NCI-H2107 (cell line): Measurements from ENCODE around the gene NGDN.
A peak's percentile ranks its signal among the peaks of the same experiment; 100 is the strongest.
"Not testable (repeated sequence)": the region's sequence is repeated elsewhere in the genome, so short reads cannot be mapped to it uniquely, and the experiment has no call there.

Source experiments
- DNase-seq: peaks from one replicate; lab custom pipeline; 2025; lab: John Stamatoyannopoulos, UW

NGDN gene

GRCh38 chr14:23469127-23469905 lies at the start of gene NGDN:
TSS of gene NGDN (plus strand) at chr14:23469703. CDS start at chr14:23469716, 13 bp downstream.
- peak; percentile 100 for DNase-seq

DNA sequence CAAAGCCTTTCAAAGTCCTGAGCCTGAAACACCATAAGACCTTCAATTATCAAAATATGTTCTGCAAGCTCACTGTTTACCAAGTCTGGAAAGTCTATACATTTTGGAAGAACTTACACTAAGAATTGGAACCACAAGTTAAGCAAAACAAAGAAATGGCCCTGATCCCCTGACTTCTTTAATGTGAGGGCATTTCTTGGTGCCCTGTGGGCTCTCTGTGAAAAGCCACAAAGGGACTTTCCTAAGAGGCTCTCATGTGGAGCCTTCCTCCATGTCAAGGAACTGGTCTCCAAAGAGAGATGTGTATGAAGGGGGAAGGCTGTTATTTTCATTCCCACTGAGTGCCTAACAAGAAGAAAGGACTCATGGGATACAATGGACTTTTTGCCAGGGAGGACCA lies 47.9 kb upstream of the NGDN start:
- no peak for DNase-seq

- DNase-seq = no peak
Measured at GRCh38 chr14:23423657-23424056, 45.8 kb upstream of the NGDN start.

DNA sequence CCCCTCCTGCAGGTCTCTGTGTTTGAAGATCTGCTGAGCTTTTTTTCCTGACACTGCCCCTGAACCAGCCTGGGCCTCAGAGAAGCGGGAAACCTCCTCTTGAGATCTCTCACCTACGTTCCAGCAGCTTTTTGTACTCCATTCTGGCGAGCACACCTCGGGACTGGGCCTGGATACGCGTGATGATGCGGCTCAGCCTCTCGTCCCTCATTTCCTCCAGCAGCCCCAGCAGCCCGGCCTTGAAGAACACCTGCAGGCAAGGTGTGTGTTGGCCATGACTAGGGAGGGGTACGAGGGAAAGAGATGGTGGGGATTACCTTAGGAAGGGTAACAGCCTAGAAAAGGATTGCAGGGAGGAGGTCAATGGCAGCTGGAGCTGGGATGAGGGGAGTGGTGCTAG lies 44.3 kb upstream of the NGDN start:
- DNase-seq = no peak

DNA sequence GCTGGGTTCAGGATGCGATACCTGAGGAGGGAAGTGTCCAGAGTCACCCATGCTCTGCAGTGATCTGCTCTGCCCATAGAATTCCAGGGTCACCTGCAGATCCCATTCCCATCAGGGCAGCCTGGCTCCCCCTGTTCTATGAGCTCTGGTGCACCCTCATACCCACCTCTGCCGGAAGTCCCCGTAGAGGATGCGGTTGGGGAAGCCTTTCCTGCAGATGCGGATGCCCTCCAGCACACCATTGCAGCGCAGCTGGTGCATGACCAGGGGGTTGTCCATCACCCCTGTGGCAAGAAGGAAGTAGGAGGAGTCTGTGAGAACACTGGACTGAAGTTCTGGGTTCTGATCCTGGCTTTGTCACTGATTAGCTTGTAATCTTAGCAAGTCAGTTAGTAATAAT lies 43.7 kb upstream of the NGDN start:
- not testable (repeated sequence) for DNase-seq

GRCh38 chr14:23428686-23429495 lies 40.6 kb upstream of the NGDN start:
- no peak for DNase-seq

DNA sequence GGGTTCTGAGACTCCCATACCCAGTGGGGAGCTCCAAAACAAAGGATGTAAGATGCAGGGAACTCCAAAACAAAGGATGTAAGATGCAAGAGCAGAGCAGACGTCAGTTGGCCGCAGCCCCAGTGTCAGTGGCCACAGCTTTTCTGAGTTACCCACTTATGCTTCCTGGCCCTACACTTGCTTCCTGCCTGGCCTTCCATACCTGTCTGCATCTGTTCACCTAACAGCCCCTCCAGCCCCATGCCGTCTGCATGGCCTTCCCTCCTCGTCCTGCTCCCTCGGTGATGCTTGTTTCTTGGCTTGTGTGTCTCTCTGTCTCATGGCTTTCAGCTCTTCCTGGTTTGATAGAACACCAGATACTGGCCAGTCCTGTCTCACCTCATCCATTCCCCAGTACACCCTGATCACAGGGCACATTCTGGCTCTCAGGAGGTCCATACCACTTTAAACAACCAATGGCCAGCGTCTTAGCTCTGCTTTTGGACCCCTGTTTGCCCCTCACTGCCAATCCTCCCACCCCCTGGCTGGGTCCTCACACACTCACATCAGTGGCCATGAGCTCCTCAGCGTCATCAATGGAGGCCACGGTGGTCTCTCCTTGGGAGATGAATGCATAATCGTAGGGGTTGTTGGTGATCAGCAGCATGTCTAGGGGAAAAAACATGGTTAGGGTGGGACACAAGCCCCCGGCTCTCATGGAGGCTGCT lies 39.3 kb upstream of the NGDN start:
- DNase-seq = no peak

DNA sequence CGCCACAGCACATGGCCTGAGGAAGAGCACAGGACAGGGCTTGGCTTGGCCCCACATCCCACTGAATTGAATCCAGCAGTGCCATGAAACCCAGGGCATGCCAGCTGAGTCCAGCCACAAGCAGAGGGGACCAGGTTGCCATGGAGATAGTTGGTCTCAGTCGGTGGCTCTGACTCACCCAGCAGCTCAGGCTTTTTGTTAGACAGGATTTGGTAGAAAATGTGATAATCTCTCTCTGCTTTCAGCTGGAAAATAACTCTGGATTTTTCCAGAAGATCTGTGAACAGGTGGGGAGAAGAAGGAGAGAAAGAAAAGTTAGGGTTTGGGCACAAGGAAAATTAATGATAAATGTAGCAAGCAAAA lies 38.8 kb upstream of the NGDN start:
- DNase-seq = peak; percentile 29

DNA sequence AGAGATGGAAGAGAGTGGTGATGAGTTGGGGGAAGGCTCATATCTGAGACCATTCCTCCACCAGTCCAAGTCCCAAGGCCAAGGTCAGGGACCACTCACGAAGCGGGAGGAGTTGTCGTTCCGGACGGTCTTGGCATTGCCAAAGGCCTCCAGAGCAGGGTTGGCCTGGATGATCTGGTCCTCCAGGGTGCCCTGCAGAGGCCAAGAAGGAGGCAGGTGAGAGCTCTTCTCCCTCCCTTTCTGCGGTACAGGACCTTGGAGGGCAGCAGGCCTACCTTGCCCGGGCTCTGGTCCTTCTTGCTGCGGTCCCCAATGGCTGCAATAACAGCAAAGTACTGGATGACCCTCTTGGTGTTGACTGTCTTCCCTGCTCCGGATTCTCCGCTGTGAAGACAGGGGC lies 38.0 kb upstream of the NGDN start:
- no peak for DNase-seq

- DNase-seq = no peak
Measured at GRCh38 chr14:23432102-23432925, 37.2 kb upstream of the NGDN start.

GRCh38 chr14:23432946-23433345 lies 36.6 kb upstream of the NGDN start:
- DNase-seq = no peak

DNA sequence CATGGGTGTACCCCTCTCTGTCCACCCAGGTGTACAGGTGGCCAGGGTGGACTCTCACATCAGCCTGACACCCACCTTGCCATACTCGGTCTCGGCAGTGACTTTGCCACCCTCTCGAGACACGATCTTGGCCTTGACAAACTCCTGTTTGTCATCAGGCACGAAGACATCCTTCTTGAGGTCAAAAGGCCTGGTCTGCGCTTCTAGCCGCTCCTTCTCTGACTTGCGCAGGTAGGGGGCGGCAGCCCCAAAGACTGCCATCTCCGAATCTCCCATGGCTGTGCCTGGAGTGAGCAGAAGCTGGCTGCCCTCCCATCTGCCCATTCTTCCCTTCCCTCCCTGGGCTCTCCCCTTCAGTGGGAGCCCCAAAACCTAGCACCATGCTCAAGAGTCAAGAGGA lies 36.0 kb upstream of the NGDN start:
- no peak for DNase-seq

- DNase-seq = no peak
Measured at GRCh38 chr14:23434488-23435222, 34.8 kb upstream of the NGDN start.

- DNase-seq = no peak
Measured at GRCh38 chr14:23435543-23436326, 33.8 kb upstream of the NGDN start, which contains the start of gene MYH7. TSS of gene MYH7 (minus strand) at chr14:23435660. CDS start at chr14:23433732, 1,928 bp downstream.

- no peak for DNase-seq
Measured at GRCh38 chr14:23436327-23437132, 33.0 kb upstream of the NGDN start.

GRCh38 chr14:23437133-23438100 lies 32.1 kb upstream of the NGDN start:
- DNase-seq = no peak

- DNase-seq = peak; percentile 88
Measured at GRCh38 chr14:23438101-23438971, 31.2 kb upstream of the NGDN start.
